Endothelial cell of umbilical vein (primary cell): ENCODE data around the gene TRIM62. TPM values are rescaled to one million over a fixed set of nuclear protein-coding genes. Genes with fewer than 3 reads are reported as not detected.

Source experiments
- BruUV-seq: library from RNA; stranded (reverse); fragments of 400-500 nt; replicated peaks from 2 replicates; lab custom pipeline; 2021; lab: Mats Ljungman, UMichigan
- CTCF ChIA-PET: fragments of 300-600, 350-600 bp; sonication (Branson Sonifier 250); formaldehyde crosslinking; loops from one replicate; lab custom pipeline; 2021; ENCODE audit warnings: antibody characterized with exemption, inconsistent platforms; lab: Charles Lee
- POLR2A ChIA-PET: fragments of 300-600, 350-600 bp; sonication (Branson Sonifier 250); formaldehyde crosslinking; loops from one replicate; lab custom pipeline; 2021; ENCODE audit warnings: antibody characterized with exemption, inconsistent platforms; lab: Charles Lee
- DNase-seq: peaks from one replicate; pipeline ENCODE4 v3.0.0-alpha.2; 2011; ENCODE audit warnings: low read depth, low spot score
- FAIRE-seq: peaks from 2 replicates; lab custom pipeline; 2011; peaks lifted over from hg19 to GRCh38; lab: Jason Lieb, UNC
- H2AFZ ChIP-seq: 2 replicates; pipeline ENCODE4 v1.6.0; 2012; ENCODE audit warnings: low read depth, low read length, control low read depth, inconsistent platforms
- H3K27ac ChIP-seq: 2 replicates; pipeline ENCODE4 v1.5.1; 2011; ENCODE audit warnings: low read depth, mild to moderate bottlenecking, control low read depth, low read length, moderate library complexity; ENCODE audit not compliant: insufficient read depth
- H3K27me3 ChIP-seq, 2 experiments: 2 replicates each; pipeline versions ENCODE4 v1.6.0 to v1.6.1; 2011; ENCODE audit warnings: low read length in 2 of 2, mixed read lengths in 1 of 2; ENCODE audit not compliant: control insufficient read depth in 2 of 2, insufficient read depth in 2 of 2
- H3K36me3 ChIP-seq, 2 experiments: 2 replicates in 1 of 2; 3 replicates in 1 of 2; pipeline ENCODE4 v1.5.1; 2011; ENCODE audit warnings: low read length in 2 of 2, mild to moderate bottlenecking in 1 of 2, moderate library complexity in 1 of 2; ENCODE audit not compliant: control insufficient read depth in 2 of 2, insufficient read depth in 2 of 2; ENCODE audit errors: extremely low read depth in 1 of 2
- H3K4me1 ChIP-seq: 3 replicates; pipeline ENCODE4 v1.5.1; 2011; ENCODE audit warnings: mild to moderate bottlenecking, low read length; ENCODE audit not compliant: control insufficient read depth, insufficient read depth; ENCODE audit errors: extremely low read depth
- H3K4me2 ChIP-seq: 2 replicates; pipeline ENCODE4 v1.6.1; 2011; ENCODE audit warnings: low read length, control low read depth, mixed read lengths; ENCODE audit not compliant: insufficient read depth
- H3K4me3 ChIP-seq, 3 experiments: fragments of 200-600 bp in 1 of 3; sonication (generic), shearing (Covaris generic) in 1 of 3; replicated peaks in 1 of 3; 2 replicates each; pipeline ENCODE4 v1.5.1; 2011 to 2016; ENCODE audit warnings: control low read depth in 3 of 3, low read length in 3 of 3, mild to moderate bottlenecking in 2 of 3, inconsistent platforms in 1 of 3, low read depth in 1 of 3, moderate library complexity in 1 of 3; ENCODE audit not compliant: insufficient read depth in 1 of 3
- H3K79me2 ChIP-seq: 2 replicates; pipeline ENCODE4 v1.6.0; 2012; ENCODE audit warnings: low read length, inconsistent platforms; ENCODE audit not compliant: control insufficient read depth, insufficient read depth
- H3K9ac ChIP-seq: replicated peaks from 2 replicates; pipeline ENCODE3; 2011; ENCODE audit warnings: low read length, control low read depth; ENCODE audit not compliant: insufficient read depth; ENCODE audit errors: extremely low read depth
- H3K9me1 ChIP-seq: replicated peaks from 3 replicates; pipeline ENCODE4 v1.6.0; 2011; ENCODE audit warnings: mild to moderate bottlenecking, low read length; ENCODE audit not compliant: control insufficient read depth, insufficient read depth; ENCODE audit errors: extremely low read depth
- H3K9me3 ChIP-seq: replicated peaks from 2 replicates; pipeline ENCODE4 v1.5.1; 2012; ENCODE audit warnings: low read length, inconsistent platforms; ENCODE audit not compliant: control insufficient read depth, insufficient read depth
- H4K20me1 ChIP-seq: replicated peaks from 2 replicates; pipeline ENCODE3; 2011; ENCODE audit warnings: mild to moderate bottlenecking, low read length; ENCODE audit not compliant: control insufficient read depth, insufficient read depth; ENCODE audit errors: extremely low read depth
- CTCF ChIP-seq, 2 donors: IDR thresholded peaks; 1 replicate in 1 of 2; 2 replicates in 1 of 2; pipeline ENCODE4 v1.5.1; 2011; ENCODE audit warnings: low read length in 2 of 2, mild to moderate bottlenecking in 2 of 2, moderate library complexity in 2 of 2, control low read depth in 1 of 2, inconsistent platforms in 1 of 2, low read depth in 1 of 2; ENCODE audit not compliant: insufficient read depth in 1 of 2; ENCODE audit errors: extremely low read depth in 1 of 2
- EZH2 ChIP-seq: IDR thresholded peaks from 2 replicates; pipeline ENCODE4 v1.6.1; 2012; ENCODE audit warnings: borderline replicate concordance, low read depth, mild to moderate bottlenecking, moderate library complexity, low read length, inconsistent platforms; ENCODE audit not compliant: severe bottlenecking
- FOS ChIP-seq: IDR thresholded peaks from 2 replicates; pipeline ENCODE4 v1.6.1; 2011; ENCODE audit warnings: mild to moderate bottlenecking, low read length, moderate library complexity, borderline replicate concordance; ENCODE audit not compliant: insufficient read depth
- GATA2 ChIP-seq: IDR thresholded peaks from 2 replicates; pipeline ENCODE4 v1.7.0; 2011; ENCODE audit warnings: low read depth, mild to moderate bottlenecking, moderate library complexity, mixed read lengths, low read length; ENCODE audit not compliant: insufficient read length, insufficient read depth
- JUN ChIP-seq: IDR thresholded peaks from 2 replicates; pipeline ENCODE4 v1.6.1; 2011; ENCODE audit warnings: borderline replicate concordance, low read depth; ENCODE audit not compliant: insufficient read length, insufficient read depth
- MYC ChIP-seq: IDR thresholded peaks from one replicate; pipeline ENCODE4 v1.6.1; 2011; ENCODE audit warnings: mild to moderate bottlenecking, low read depth, low read length
- POLR2A ChIP-seq: IDR thresholded peaks from 2 replicates; pipeline ENCODE4 v1.6.1; 2012; ENCODE audit warnings: low read depth, mild to moderate bottlenecking, control low read depth, low read length
- POLR2AphosphoS5 ChIP-seq: IDR thresholded peaks from 2 replicates; pipeline ENCODE4 v1.6.1; 2012; ENCODE audit warnings: low read depth, mild to moderate bottlenecking, control low read depth, low read length, moderate library complexity; ENCODE audit not compliant: insufficient read depth
- dilution Hi-C: fragments of 300-500 bp; cut with MboI; formaldehyde crosslinking; loops from one replicate; pipeline ENCODE4 v1.15.0; 2019; ENCODE audit warnings: low sequenced_read_pairs; ENCODE audit not compliant: extremely low pct_ligation_motif_present
- intact Hi-C: fragments of 100-400 bp; cut with micrococcal nuclease; formaldehyde crosslinking; loops from one replicate; pipeline ENCODE4 v1.10.0; 2022
- polyA plus RNA-seq, 4 experiments: library from polyadenylated mRNA; depleted of rRNA in 3 of 4; stranded (reverse) in 3 of 4; unstranded in 1 of 4; fragments of >200 nt; gene quantifications; 2 replicates each; pipeline versions ENCODE4 v1.2.1 to v1.2.3, GENCODE V29; 2011 to 2012; ENCODE audit warnings: missing spikeins in 1 of 4
- total RNA-seq: library from RNA; stranded (reverse); gene quantifications from 2 replicates; pipeline ENCODE4 v1.2.3, GENCODE V29; 2021
- TF ChIP-seq, protein P1 (sequence below): IDR thresholded peaks from 2 replicates; pipeline ENCODE4 v1.6.1; 2011; ENCODE audit not compliant: insufficient read depth, insufficient read length

TRIM62 gene
- total and polyA plus RNA-seq, 2 donors (not counting 3 experiments of a cell fraction or from before 2014, with no cell fraction given) = 8.3 to 9.3 TPM

GRCh38 chr1:33097137-33097611, 84.7 kb downstream of the TRIM62 start:
- no peak for FAIRE-seq
- no peak overlapping the region for H3K4me2 ChIP-seq
- no peaks in the 10 kb centered on the region for H4K20me1 ChIP-seq
- no peaks in the 10 kb centered on the region for H3K9me1 ChIP-seq
- DNase-seq = no peak
- no peak for TF ChIP-seq POLR2AphosphoS5
- TF ChIP-seq, protein P1, sequence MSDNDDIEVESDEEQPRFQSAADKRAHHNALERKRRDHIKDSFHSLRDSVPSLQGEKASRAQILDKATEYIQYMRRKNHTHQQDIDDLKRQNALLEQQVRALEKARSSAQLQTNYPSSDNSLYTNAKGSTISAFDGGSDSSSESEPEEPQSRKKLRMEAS = no peak
- no peak for TF ChIP-seq POLR2A
- no peak for TF ChIP-seq FOS
- no peak for TF ChIP-seq JUN
- no peak for TF ChIP-seq EZH2
- TF ChIP-seq MYC = no peak
- TF ChIP-seq CTCF (IDR thresholded peaks at IDR 0.05; ENCODE audit: extremely low read depth in 1 of 2, insufficient read depth in 1 of 2, low read depth in 1 of 2, low read length in 2 of 2) = no peak
- no peak for TF ChIP-seq GATA2
- H3K4me1 ChIP-seq = no peaks in the 10 kb centered on the region
- H3K4me3 ChIP-seq = no peak overlapping the region
- no peaks in the 10 kb centered on the region for H3K9me3 ChIP-seq
- dilution Hi-C loops = no loop called here
- CTCF ChIA-PET = interaction anchor here (0.7 to 2.3 kb wide), 2 partner anchors 11 to 516 kb away, joined by 3 to 15 read pairs; no protein-coding TSS in a partner anchor
- no peak overlapping the region for H3K9ac ChIP-seq
- no TSS peak for BruUV-seq
- intact Hi-C loops = no loop called here
- H3K27me3 ChIP-seq = peaks cover 0 to 1% of the 10 kb centered on the region in 2 experiments
- H3K27ac ChIP-seq = no peak overlapping the region
- H3K79me2 ChIP-seq = no peaks in the 10 kb centered on the region
- POLR2A ChIA-PET = no interaction called here
- no peaks in the 10 kb centered on the region for H3K36me3 ChIP-seq
- no peak overlapping the region for H2AFZ ChIP-seq
